Type B pancreatic cell (in vitro differentiated cells): ENCODE data around the gene ISLR. TPM values are rescaled to one million over a fixed set of nuclear protein-coding genes. Genes with fewer than 3 reads are reported as not detected.

ENCODE experiments used
- DNase-seq: peaks from one replicate; pipeline ENCODE4 v3.0.0; 2021; ENCODE audit warnings: mixed read lengths; ENCODE audit not compliant: unreplicated experiment; ENCODE audit errors: extremely low spot score
- H3K27ac Mint-ChIP-seq: 2 replicates; pipeline ENCODE4 v1.8.0; 2021; ENCODE audit warnings: mild to moderate bottlenecking, mixed read lengths
- H3K27me3 Mint-ChIP-seq: 2 replicates; pipeline ENCODE4 v1.8.0; 2021; ENCODE audit warnings: mixed read lengths
- H3K36me3 Mint-ChIP-seq: 2 replicates; pipeline ENCODE4 v1.8.0; 2021; ENCODE audit warnings: mixed read lengths
- H3K4me1 Mint-ChIP-seq: one replicate; pipeline ENCODE4 v1.8.0; 2021; ENCODE audit warnings: mixed read lengths; ENCODE audit not compliant: unreplicated experiment
- H3K4me3 Mint-ChIP-seq: 2 replicates; pipeline ENCODE4 v1.8.0; 2021; ENCODE audit warnings: mild to moderate bottlenecking, mixed read lengths
- H3K9me3 Mint-ChIP-seq: 2 replicates; pipeline ENCODE4 v1.8.0; 2021; ENCODE audit warnings: mixed read lengths
- total RNA-seq: library from RNA; stranded (reverse); gene quantifications from 2 replicates; pipeline ENCODE4 v1.2.1, GENCODE V29; 2021; ENCODE audit warnings: low replicate concordance
- TF ChIP-seq, protein P1 (sequence below): fragments of 200-600 bp; sonication (generic); conservative IDR thresholded peaks from 2 replicates; pipeline ENCODE4 v1.5.0; 2021; ENCODE audit warnings: antibody characterized with exemption, mild to moderate bottlenecking

Gene ISLR
- total RNA-seq, 1 donor from 2014 or later = 41.6 TPM

DNA sequence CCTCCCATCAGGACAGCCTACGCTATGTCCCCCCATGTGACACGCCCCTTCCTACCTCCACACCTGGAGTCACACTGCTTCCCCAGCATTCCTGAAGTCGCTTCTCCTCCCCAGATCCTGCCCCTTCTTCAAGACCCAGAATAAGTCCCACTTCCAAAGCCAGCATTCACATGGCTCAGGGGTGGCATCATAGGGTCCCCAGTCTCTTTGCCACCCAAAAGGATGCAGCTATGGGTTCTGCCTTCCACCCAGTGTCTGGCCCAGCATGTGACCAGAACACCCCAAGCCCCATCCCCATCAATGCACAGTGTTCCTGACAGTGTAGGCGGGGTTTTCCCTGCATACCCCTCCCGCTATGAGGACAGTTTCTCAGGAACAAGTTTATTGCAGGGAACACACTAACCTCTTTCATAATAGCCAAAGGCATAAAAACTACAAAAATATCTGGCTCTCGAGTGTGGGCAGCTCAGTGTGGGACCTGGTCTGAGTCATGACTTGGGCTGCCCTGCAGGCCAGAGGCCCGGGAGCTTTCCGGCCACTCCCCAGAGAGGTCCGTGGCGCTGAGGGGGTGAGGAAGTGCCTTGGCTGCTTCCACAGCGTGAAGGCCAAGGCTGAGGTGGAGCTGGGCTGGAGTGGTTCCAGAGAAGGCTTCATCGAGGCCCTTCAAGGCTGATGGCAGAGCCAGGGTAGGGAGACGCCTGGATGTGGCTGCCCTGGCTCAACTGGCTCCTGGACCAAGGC is 5.8 kb downstream of the ISLR start:
- TF ChIP-seq, protein P1, sequence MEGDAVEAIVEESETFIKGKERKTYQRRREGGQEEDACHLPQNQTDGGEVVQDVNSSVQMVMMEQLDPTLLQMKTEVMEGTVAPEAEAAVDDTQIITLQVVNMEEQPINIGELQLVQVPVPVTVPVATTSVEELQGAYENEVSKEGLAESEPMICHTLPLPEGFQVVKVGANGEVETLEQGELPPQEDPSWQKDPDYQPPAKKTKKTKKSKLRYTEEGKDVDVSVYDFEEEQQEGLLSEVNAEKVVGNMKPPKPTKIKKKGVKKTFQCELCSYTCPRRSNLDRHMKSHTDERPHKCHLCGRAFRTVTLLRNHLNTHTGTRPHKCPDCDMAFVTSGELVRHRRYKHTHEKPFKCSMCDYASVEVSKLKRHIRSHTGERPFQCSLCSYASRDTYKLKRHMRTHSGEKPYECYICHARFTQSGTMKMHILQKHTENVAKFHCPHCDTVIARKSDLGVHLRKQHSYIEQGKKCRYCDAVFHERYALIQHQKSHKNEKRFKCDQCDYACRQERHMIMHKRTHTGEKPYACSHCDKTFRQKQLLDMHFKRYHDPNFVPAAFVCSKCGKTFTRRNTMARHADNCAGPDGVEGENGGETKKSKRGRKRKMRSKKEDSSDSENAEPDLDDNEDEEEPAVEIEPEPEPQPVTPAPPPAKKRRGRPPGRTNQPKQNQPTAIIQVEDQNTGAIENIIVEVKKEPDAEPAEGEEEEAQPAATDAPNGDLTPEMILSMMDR = no peak
- DNase-seq = no peak
- H3K36me3 Mint-ChIP-seq = peaks cover 10% of the 10 kb centered on the region
- peaks cover 14% of the 10 kb centered on the region for H3K27me3 Mint-ChIP-seq
- no peaks in the 10 kb centered on the region for H3K9me3 Mint-ChIP-seq
- H3K4me1 Mint-ChIP-seq = peaks cover 40% of the 10 kb centered on the region
- H3K27ac Mint-ChIP-seq = no peak overlapping the region
- no peak overlapping the region for H3K4me3 Mint-ChIP-seq

DNA sequence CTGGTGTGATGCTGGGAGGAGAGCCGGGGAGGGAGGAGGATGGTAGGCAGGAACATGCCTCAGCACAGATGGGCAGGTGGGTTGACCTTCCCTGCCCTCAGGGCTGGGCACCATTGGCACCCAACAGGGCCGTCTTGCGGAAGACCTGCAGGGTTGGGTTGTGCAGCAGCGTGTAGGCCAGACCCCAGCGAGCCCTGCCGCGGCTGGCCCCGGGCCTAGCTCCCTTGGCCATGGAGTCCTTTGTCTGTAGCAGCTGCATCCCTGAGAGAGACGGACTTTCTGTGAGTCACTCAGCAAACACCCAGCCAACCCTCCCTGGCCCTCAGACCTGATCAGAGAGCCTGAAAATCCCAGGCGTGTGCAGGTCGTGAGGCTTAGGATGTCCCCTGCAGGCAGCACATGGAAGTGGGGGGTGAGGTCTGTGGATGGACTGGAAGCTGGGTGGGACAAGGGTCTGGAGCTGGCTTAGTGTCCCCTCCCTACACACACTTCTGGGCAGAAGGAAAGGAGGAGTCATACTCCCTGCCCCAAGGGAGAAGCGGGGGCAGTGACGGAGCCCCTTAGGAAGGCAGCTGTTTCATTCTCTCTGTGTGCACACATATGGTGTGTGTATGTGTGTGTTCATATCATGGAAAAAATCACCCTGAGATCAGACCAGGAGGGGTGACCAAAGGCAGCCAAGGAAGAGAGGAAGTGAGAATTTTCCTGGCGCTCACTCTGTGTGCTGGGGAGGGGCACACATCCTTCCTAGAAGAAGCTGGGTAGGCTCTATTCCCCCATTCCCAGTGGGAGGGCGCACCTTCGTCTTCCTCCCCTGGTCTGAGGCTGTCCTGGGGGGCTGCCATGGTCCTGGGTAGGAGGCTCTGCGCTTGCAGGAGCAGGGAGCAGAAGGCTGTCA is 6.7 kb downstream of the ISLR start:
- Mint-ChIP-seq H3K27me3 (peaks cover 14% of the 10 kb centered on the region), H3K9me3 (no peaks in the 10 kb centered on the region), H3K27ac (no peak overlapping the region), H3K4me3 (no peak overlapping the region), H3K4me1 (peaks cover 37% of the 10 kb centered on the region), H3K36me3 (peaks cover 10% of the 10 kb centered on the region)
- TF ChIP-seq, protein P1 = no peak
- DNase-seq = no peak

DNA sequence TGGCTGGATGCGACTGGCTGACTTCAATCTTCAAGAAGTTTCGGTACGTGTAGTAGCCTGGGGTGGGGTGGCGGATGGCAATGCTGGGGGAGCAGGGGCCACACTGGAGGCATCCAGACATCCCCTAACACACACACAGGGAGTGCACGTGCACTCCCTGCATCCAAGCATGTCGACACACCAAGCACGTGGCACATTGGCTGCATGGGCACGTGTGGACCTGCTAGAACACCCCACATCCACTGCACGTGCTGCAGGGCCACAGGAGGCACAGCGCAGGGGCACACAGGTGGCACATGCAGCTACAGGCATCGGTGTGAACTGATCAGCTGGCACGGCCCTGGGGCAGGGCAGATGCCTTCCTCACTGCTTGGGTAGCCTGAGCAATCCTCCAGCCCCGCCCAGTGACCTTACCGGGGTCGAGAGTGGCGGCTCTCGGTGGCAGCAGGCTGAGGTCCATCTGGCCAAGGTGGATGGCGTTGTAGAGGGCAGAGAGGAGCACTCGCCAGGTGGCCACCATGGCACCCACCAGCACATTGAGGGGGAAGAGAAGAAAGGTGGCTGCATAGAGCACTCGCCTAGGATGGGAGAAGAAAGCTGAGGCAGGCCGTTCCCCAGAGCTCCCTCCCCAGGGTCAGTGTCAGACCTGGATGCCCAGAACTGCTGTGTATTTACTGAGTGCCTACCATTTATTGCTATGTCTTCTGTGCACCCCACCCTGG is 7.5 kb downstream of the ISLR start:
- DNase-seq = no peak
- TF ChIP-seq, protein P1 = no peak
- no peaks in the 10 kb centered on the region for H3K9me3 Mint-ChIP-seq
- no peak overlapping the region for H3K4me3 Mint-ChIP-seq
- H3K36me3 Mint-ChIP-seq = peaks cover 10% of the 10 kb centered on the region
- H3K27ac Mint-ChIP-seq = no peak overlapping the region
- peaks cover 13% of the 10 kb centered on the region for H3K27me3 Mint-ChIP-seq
- H3K4me1 Mint-ChIP-seq = peaks cover 34% of the 10 kb centered on the region

DNA sequence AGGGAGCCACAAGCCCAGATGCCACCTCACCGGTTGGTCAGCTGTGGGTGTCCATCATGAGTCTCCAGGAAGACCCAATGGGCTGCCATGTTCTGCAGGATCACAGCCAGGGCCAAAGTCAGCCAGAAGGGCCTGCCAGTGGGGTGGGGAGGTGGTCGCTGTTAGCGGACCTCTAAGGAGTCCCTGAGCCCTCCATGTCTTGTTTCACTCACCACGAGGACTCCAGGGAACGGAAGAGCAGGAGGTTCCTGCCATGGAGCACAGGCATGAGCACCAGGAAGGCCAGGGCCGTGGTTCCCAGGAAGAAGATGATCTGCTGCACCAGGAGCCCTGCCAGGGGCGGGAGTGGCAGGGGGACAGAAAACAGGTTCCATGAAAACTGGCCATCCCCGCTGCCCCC is 8.6 kb downstream of the ISLR start:
- peaks cover 8% of the 10 kb centered on the region for H3K27me3 Mint-ChIP-seq
- no peak overlapping the region for H3K4me3 Mint-ChIP-seq
- DNase-seq = no peak
- H3K36me3 Mint-ChIP-seq = peaks cover 10% of the 10 kb centered on the region
- H3K9me3 Mint-ChIP-seq = no peaks in the 10 kb centered on the region
- peaks cover 24% of the 10 kb centered on the region for H3K4me1 Mint-ChIP-seq
- TF ChIP-seq, protein P1 = no peak
- H3K27ac Mint-ChIP-seq = peak overlapping the region; percentile 78

DNA sequence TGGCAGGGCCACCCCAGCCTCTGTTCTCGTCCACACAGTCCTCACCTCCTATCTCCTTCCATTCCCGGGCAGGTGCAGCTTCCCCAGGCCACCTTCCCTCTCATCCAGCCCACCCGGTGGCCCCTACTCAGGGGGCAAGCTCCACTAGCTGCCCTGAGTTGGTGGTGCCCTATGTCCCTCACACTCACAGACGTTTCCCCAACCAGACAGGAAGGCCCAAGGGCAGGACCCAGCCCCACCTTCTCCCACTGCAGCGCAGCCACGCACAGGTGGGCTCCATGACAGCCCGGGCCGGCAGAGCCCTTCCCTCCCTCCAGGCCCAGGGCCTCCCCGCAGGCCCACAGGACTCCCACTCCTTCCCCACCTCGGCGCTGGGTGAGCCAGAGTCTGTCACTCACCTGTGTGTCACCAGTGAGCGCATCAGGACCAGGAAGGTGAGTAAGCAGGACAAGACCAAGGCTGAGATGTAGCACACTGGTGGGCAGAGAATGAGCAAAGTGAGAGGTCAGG is 11.1 kb downstream of the ISLR start:
- Mint-ChIP-seq H3K36me3 (peaks cover 13% of the 10 kb centered on the region), H3K4me3 (no peak overlapping the region), H3K9me3 (no peaks in the 10 kb centered on the region), H3K27me3 (no peaks in the 10 kb centered on the region), H3K4me1 (peaks cover 9% of the 10 kb centered on the region), H3K27ac (no peak overlapping the region)
- no peak for DNase-seq
- TF ChIP-seq, protein P1 = no peak
